Measurements from ENCODE around the gene CFAP43. TPM values are rescaled to one million over a fixed set of nuclear protein-coding genes. Genes with fewer than 3 reads are reported as not detected.

The CFAP43 gene
- total and polyA plus RNA-seq, 2 of the 8 experiments (the other 6 are each of a cell fraction or from before 2014, with no cell fraction given), result 0.11 to 0.27 TPM

DNA sequence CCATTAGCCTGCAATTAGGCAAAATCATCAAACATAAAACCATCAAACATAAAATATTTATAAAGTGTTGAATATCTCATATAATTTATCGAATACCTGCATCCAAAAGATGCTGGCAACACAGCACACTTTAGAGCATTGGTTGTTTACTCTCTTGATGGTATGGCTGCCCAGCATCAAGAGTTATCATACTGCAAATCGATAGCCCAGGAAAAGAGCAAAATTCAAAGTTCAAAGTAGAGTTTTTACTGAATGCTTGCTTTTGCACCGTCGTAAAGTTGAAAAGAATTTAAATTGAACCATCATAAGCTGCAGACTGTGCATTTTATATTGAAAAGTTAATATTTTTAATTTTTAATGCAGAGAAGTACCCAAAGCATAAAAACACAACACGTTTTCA lies 32.6 kb upstream of the CFAP43 start:
- Histone ChIP-seq H2BK120ac (replicated peaks; ENCODE audit: low read depth, low read length) (no peak overlapping the region), H3K9me3 (ENCODE audit: insufficient read depth in 2 of 2, low read depth in 1 of 2, low read length in 1 of 2) (no peaks in the 10 kb centered on the region), H2BK5ac (ENCODE audit: low read depth, low read length) (no peak overlapping the region), H3K27ac (ENCODE audit: low read depth, low read length) (no peak overlapping the region), H3K14ac (ENCODE audit: insufficient read length) (no peak overlapping the region), H4K8ac (ENCODE audit: extremely low read depth, insufficient read depth, low read length) (no peak overlapping the region), H3K4ac (replicated peaks; ENCODE audit: insufficient read length, low read depth, low read length) (no peak overlapping the region), H3K4me2 (ENCODE audit: insufficient read depth in 1 of 2, low read depth in 2 of 2, low read length in 2 of 2) (no peak overlapping the region), H3K4me1 (replicated peaks in 1 of 4; ENCODE audit: control insufficient read depth in 3 of 4, insufficient read depth in 4 of 4, low read length in 3 of 4) (peaks cover 0 to 4% (median 2%) of the 10 kb centered on the region in 4 experiments; a peak in 2 of 7 replicates), H3K56ac (replicated peaks; ENCODE audit: insufficient read length, low read depth, low read length) (no peak overlapping the region), H3K79me1 (ENCODE audit: low read depth, low read length) (peaks cover 2% of the 10 kb centered on the region; the same call in 1 of the 2 replicates), H3K27me3 (replicated peaks in 1 of 4; ENCODE audit: control insufficient read depth in 3 of 4, extremely low read depth in 1 of 4, insufficient read depth in 3 of 4, low read length in 3 of 4) (no peaks in the 10 kb centered on the region), H2AK5ac (ENCODE audit: low read depth, low read length) (no peak overlapping the region), H4K5ac (ENCODE audit: insufficient read length, low read depth, low read length) (no peak overlapping the region), H3K23ac (ENCODE audit: insufficient read length) (no peak overlapping the region), H3K4me3 (ENCODE audit: extremely low read depth in 1 of 4, insufficient read depth in 2 of 4, low read depth in 3 of 4, low read length in 4 of 4) (no peak overlapping the region), H3K9ac (replicated peaks in 1 of 4; ENCODE audit: extremely low read depth in 1 of 4, low read depth in 3 of 4, low read length in 3 of 4) (no peak overlapping the region), H2BK15ac (ENCODE audit: low read length) (no peak overlapping the region), H3K23me2 (ENCODE audit: low read depth, low read length) (no peaks in the 10 kb centered on the region), H3K36me3 (ENCODE audit: control insufficient read depth in 2 of 4, insufficient read depth in 4 of 4, low read length in 3 of 4) (peaks cover 0 to 43% (median 3%) of the 10 kb centered on the region in 4 experiments; a peak in 5 of 8 replicates), H3K79me2 (ENCODE audit: control insufficient read depth in 1 of 2, insufficient read depth in 2 of 2, low read length in 2 of 2) (peaks cover 0 to 48% of the 10 kb centered on the region in 2 experiments; a peak in 3 of 4 replicates), H4K20me1 (replicated peaks in 1 of 2; ENCODE audit: control insufficient read depth in 1 of 2, insufficient read depth in 2 of 2, low read length in 2 of 2) (peaks cover 2% of the 10 kb centered on the region in 2 experiments), H2BK20ac (ENCODE audit: low read length) (no peak overlapping the region), H3K18ac (ENCODE audit: extremely low read depth, low read length) (no peak overlapping the region), H2BK12ac (ENCODE audit: low read depth, low read length) (no peak overlapping the region), H4K91ac (replicated peaks; ENCODE audit: insufficient read length, low read length) (no peak overlapping the region), H2AFZ (ENCODE audit: low read length) (no peak overlapping the region)
- FAIRE-seq, result no peak
- no peak for DNase-seq (ENCODE audit: low read depth in 1 of 2, low spot score in 2 of 2)
- ChIA-PET POLR2A (ENCODE audit: partially characterized antibody) (no interaction called here), CTCF (ENCODE audit: partially characterized antibody) (no interaction called here)
- no peak for TF ChIP-seq SP1 (IDR thresholded peaks at IDR 0.05; ENCODE audit: low read depth, low read length)
- 94% methylated on average over 5 of the region's 5 CpGs; no CpG with 5 or more reads in 1 of the 2 experiments for WGBS, 2 experiments (ENCODE audit: extremely low coverage in 1 of 2, insufficient coverage in 1 of 2, insufficient read length in 1 of 2, insufficient replicate concordance in 2 of 2, low coverage in 1 of 2, low lambda C conversion rate in 2 of 2, missing lambda C conversion rate in 1 of 2)

Data from H1 (cell line).